Measurements from ENCODE around the gene MARK1. TPM values are rescaled to one million over a fixed set of nuclear protein-coding genes. Genes with fewer than 3 reads are reported as not detected.

MARK1 gene
- total and polyA plus RNA-seq, 2 of the 4 experiments (the other 2 are of a cell fraction), result not detected

DNA sequence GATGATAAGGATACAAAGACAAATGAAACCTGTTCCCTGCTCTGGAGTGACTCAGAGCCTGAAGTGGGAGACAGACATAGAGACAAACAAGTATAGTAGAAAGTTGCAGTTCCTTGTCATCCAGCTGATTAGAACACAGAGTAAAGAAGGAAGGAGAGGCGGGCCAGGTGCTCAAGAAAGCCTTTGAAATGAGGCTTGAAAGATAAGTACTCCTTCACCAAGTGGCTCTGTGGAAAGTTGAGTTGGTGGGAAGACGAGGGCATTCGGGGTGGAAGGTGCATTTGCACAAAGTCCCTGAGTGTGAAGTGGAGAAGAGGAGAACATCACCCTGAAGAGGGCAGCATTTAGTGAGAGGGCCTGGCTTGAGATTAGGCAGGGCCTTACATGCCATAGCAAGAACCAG is 17.0 kb downstream of the MARK1 start:
- ATAC-seq (ENCODE audit: low read depth) (no peak), DNase-seq (peak; percentile 4)
- Histone ChIP-seq H2BK5ac (ENCODE audit: low read depth, low read length, poor library complexity, severe bottlenecking) (no peak overlapping the region), H3K4me2 (ENCODE audit: low read depth, low read length) (no peak overlapping the region), H4K8ac (ENCODE audit: low read depth in 2 of 2, low read length in 2 of 2) (no peak overlapping the region), H2BK15ac (ENCODE audit: low read depth, low read length) (no peak overlapping the region), H3K4me3 (ENCODE audit: insufficient read depth, low read depth, low read length) (no peak overlapping the region), H3K36me3 (ENCODE audit: control insufficient read depth, insufficient read depth, low read length) (no peaks in the 10 kb centered on the region), H3K27me3 (ENCODE audit: control insufficient read depth, insufficient read depth, low read length) (no peaks in the 10 kb centered on the region), H4K20me1 (ENCODE audit: insufficient read depth, low read length) (no peaks in the 10 kb centered on the region), H4K5ac (ENCODE audit: low read depth, low read length) (no peak overlapping the region), H3K9me1 (ENCODE audit: insufficient read depth, low read length) (no peaks in the 10 kb centered on the region), H3K9ac (ENCODE audit: low read depth, low read length) (no peak overlapping the region), H3K56ac (ENCODE audit: extremely low read depth, insufficient read depth, low read length) (no peak overlapping the region), H2AFZ (replicated peaks; ENCODE audit: low read length, poor library complexity) (no peak overlapping the region), H3K27ac (ENCODE audit: insufficient read depth, low read length) (no peak overlapping the region), H3K18ac (ENCODE audit: low read depth, low read length) (no peak overlapping the region), H2BK20ac (ENCODE audit: low read depth, low read length) (no peak overlapping the region), H2AK9ac (replicated peaks; ENCODE audit: low read depth, low read length, poor library complexity) (no peak overlapping the region), H3K23ac (ENCODE audit: low read depth, low read length) (no peak overlapping the region), H2BK120ac (ENCODE audit: low read depth, low read length) (no peak overlapping the region), H3K4me1 (ENCODE audit: control insufficient read depth, insufficient read depth, low read length) (no peaks in the 10 kb centered on the region), H3K79me1 (ENCODE audit: low read depth in 1 of 2, low read length in 2 of 2) (no peaks in the 10 kb centered on the region), H3K9me3 (ENCODE audit: control insufficient read depth, insufficient read depth, low read length) (no peaks in the 10 kb centered on the region), H3K4ac (ENCODE audit: low read depth, low read length) (no peak overlapping the region), H2AK5ac (ENCODE audit: low read depth, low read length) (no peak overlapping the region), H3K14ac (replicated peaks; ENCODE audit: low read depth, low read length) (no peak overlapping the region), H4K91ac (ENCODE audit: insufficient read depth, low read depth, low read length) (no peak overlapping the region)
- in situ Hi-C loops (cut with MboI; ENCODE audit: low sequenced_read_pairs), result no loop called here
- WGBS, 2 experiments (ENCODE audit: extremely low coverage in 2 of 2, insufficient read length in 1 of 2), result 60% methylated on average over 2 of the region's 3 CpGs; no CpG with 5 or more reads in 1 of the 2 experiments
- intact Hi-C loops (cut with micrococcal nuclease), result no loop called here
- POLR2A ChIA-PET (ENCODE audit: unreplicated experiment), result no interaction called here
- no TSS peak for BruUV-seq (replicated peaks)
- dilution Hi-C loops (cut with HindIII; ENCODE audit: low sequenced_read_pairs, unreplicated experiment), result no loop called here
- TF ChIP-seq, protein P1, sequence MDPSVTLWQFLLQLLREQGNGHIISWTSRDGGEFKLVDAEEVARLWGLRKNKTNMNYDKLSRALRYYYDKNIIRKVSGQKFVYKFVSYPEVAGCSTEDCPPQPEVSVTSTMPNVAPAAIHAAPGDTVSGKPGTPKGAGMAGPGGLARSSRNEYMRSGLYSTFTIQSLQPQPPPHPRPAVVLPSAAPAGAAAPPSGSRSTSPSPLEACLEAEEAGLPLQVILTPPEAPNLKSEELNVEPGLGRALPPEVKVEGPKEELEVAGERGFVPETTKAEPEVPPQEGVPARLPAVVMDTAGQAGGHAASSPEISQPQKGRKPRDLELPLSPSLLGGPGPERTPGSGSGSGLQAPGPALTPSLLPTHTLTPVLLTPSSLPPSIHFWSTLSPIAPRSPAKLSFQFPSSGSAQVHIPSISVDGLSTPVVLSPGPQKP (IDR thresholded peaks at IDR 0.05; ENCODE audit: borderline replicate concordance, low read depth, low read length), result no peak
- TF ChIP-seq POLR2A (IDR thresholded peaks at IDR 0.05; ENCODE audit: low read depth, low read length), result no peak
- CTCF ChIA-PET, result no interaction called here
